MM.1S (cell line): ENCODE data around the gene PPARGC1A.

ENCODE experiments used
- EZH2phosphoT487 ChIP-seq: fragments of 300-600 bp; sonication (generic); IDR thresholded peaks from 2 replicates; pipeline ENCODE4 v1.6.1; 2018; ENCODE audit warnings: antibody characterized with exemption, low read length
- TF ChIP-seq, protein P1 (sequence below): fragments of 300-600 bp; sonication (generic); IDR thresholded peaks from 2 replicates; pipeline ENCODE4 v1.5.1; 2016; ENCODE audit warnings: antibody characterized with exemption, low read length, mixed read lengths

DNA sequence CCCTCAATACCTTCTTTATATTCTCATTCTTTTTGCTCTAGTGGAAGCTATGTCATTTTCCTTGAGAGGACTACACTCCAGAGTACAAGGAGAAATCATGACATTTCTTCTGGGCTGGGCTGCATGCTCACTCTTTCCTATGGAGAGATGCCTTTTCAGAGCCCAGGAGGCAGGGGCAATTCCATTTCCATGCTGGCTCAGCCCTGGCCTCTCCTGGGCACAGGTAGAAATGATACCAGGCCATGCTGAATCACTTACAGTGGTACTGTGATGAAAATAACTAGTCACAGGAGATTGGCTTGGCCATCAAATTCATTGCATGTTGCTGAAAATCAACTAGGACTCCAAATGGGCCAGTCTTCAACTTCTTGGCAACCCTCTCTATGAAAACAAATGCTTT, 34.0 kb upstream of the PPARGC1A start:
- TF ChIP-seq, protein P1, sequence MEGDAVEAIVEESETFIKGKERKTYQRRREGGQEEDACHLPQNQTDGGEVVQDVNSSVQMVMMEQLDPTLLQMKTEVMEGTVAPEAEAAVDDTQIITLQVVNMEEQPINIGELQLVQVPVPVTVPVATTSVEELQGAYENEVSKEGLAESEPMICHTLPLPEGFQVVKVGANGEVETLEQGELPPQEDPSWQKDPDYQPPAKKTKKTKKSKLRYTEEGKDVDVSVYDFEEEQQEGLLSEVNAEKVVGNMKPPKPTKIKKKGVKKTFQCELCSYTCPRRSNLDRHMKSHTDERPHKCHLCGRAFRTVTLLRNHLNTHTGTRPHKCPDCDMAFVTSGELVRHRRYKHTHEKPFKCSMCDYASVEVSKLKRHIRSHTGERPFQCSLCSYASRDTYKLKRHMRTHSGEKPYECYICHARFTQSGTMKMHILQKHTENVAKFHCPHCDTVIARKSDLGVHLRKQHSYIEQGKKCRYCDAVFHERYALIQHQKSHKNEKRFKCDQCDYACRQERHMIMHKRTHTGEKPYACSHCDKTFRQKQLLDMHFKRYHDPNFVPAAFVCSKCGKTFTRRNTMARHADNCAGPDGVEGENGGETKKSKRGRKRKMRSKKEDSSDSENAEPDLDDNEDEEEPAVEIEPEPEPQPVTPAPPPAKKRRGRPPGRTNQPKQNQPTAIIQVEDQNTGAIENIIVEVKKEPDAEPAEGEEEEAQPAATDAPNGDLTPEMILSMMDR, result no peak
- TF ChIP-seq EZH2phosphoT487, result no peak
